Measurements from ENCODE around the gene SLCO4A1. TPM values are rescaled to one million over a fixed set of nuclear protein-coding genes. Genes with fewer than 3 reads are reported as not detected.

SLCO4A1 gene
- total and polyA plus RNA-seq, 2 experiments from 2014 or later: 0.22 to 0.43 TPM

- Histone ChIP-seq H3K9ac (no peak overlapping the region), H3K4me1 (ENCODE audit: insufficient read depth) (peaks cover 7% of the 10 kb centered on the region; the same call in 1 of the 2 replicates), H3K27me3 (replicated peaks; ENCODE audit: insufficient read depth) (no peaks in the 10 kb centered on the region), H3K27ac (0 out of 2 replicates have a peak overlapping the region, but pooled peaks have one; percentile 23), H3K4me2 (ENCODE audit: unreplicated experiment) (no peak overlapping the region), H3F3A (ENCODE audit: insufficient read depth) (no peaks in the 10 kb centered on the region), H3K36me3 (ENCODE audit: low read depth) (no peaks in the 10 kb centered on the region), H3K9me3 (ENCODE audit: low read depth) (no peaks in the 10 kb centered on the region), H2AFZ (no peak overlapping the region), H3K9me2 (ENCODE audit: insufficient read depth) (no peaks in the 10 kb centered on the region), H4K20me1 (ENCODE audit: insufficient read depth) (no peaks in the 10 kb centered on the region), H3K4me3 (no peak overlapping the region), H3K79me2 (ENCODE audit: insufficient read depth) (no peaks in the 10 kb centered on the region)
- peak; percentile 94 for DNase-seq
- no peak for TF ChIP-seq EZH2 (IDR thresholded peaks at IDR 0.05; ENCODE audit: insufficient read depth, poor library complexity, severe bottlenecking)
- TF ChIP-seq EZH2phosphoT487 (IDR thresholded peaks at IDR 0.05; ENCODE audit: insufficient read depth, low read depth): no peak
- in situ Hi-C loops (cut with MboI): no loop called here
- 0 to 16% methylated on average over 4 to 6 of the region's 6 CpGs for WGBS, 2 experiments (ENCODE audit: low coverage in 1 of 2, low lambda C conversion rate in 2 of 2, missing lambda C conversion rate in 2 of 2)
Measured at GRCh38 chr20:62662422-62662821, 20.1 kb downstream of the SLCO4A1 start.

GRCh38 chr20:62663145-62664018 is 21.1 kb downstream of the SLCO4A1 start:
- Histone ChIP-seq H3K9me2 (ENCODE audit: insufficient read depth) (no peaks in the 10 kb centered on the region), H3K79me2 (ENCODE audit: insufficient read depth) (no peaks in the 10 kb centered on the region), H3K4me3 (no peak overlapping the region), H3K9me3 (ENCODE audit: low read depth) (no peaks in the 10 kb centered on the region), H3K27me3 (replicated peaks; ENCODE audit: insufficient read depth) (no peaks in the 10 kb centered on the region), H3F3A (ENCODE audit: insufficient read depth) (no peaks in the 10 kb centered on the region), H3K27ac (no peak overlapping the region), H3K4me2 (ENCODE audit: unreplicated experiment) (no peak overlapping the region), H3K9ac (no peak overlapping the region), H3K36me3 (ENCODE audit: low read depth) (no peaks in the 10 kb centered on the region), H3K4me1 (ENCODE audit: insufficient read depth) (peaks cover 7% of the 10 kb centered on the region; the same call in 1 of the 2 replicates), H2AFZ (no peak overlapping the region), H4K20me1 (ENCODE audit: insufficient read depth) (no peaks in the 10 kb centered on the region)
- in situ Hi-C loops (cut with MboI): no loop called here
- 90 to 91% methylated on average over 24 of the region's 24 CpGs for WGBS, 2 experiments (ENCODE audit: low coverage in 1 of 2, low lambda C conversion rate in 2 of 2, missing lambda C conversion rate in 2 of 2)
- no peak for DNase-seq
- TF ChIP-seq EZH2 (IDR thresholded peaks at IDR 0.05; ENCODE audit: insufficient read depth, poor library complexity, severe bottlenecking): no peak
- no peak for TF ChIP-seq EZH2phosphoT487 (IDR thresholded peaks at IDR 0.05; ENCODE audit: insufficient read depth, low read depth)

GRCh38 chr20:62664019-62664971 is 22.0 kb downstream of the SLCO4A1 start:
- DNase-seq: no peak

GRCh38 chr20:62665153-62665754 is 23.0 kb downstream of the SLCO4A1 start:
- H3K9ac ChIP-seq: no peak overlapping the region
- no peak overlapping the region for H3K4me3 ChIP-seq
- H3K79me2 ChIP-seq (ENCODE audit: insufficient read depth): no peaks in the 10 kb centered on the region
- 74 to 86% methylated on average over 9 to 11 of the region's 12 CpGs for WGBS, 2 experiments (ENCODE audit: low coverage in 1 of 2, low lambda C conversion rate in 2 of 2, missing lambda C conversion rate in 2 of 2)
- no peak for DNase-seq
- no peak overlapping the region for H2AFZ ChIP-seq
- no peak for TF ChIP-seq EZH2 (IDR thresholded peaks at IDR 0.05; ENCODE audit: insufficient read depth, poor library complexity, severe bottlenecking)
- TF ChIP-seq EZH2phosphoT487 (IDR thresholded peaks at IDR 0.05; ENCODE audit: insufficient read depth, low read depth): no peak
- H3K27me3 ChIP-seq (replicated peaks; ENCODE audit: insufficient read depth): no peaks in the 10 kb centered on the region
- H3K36me3 ChIP-seq (ENCODE audit: low read depth): no peaks in the 10 kb centered on the region
- peaks cover 7% of the 10 kb centered on the region; the same call in 1 of the 2 replicates for H3K4me1 ChIP-seq (ENCODE audit: insufficient read depth)
- no peaks in the 10 kb centered on the region for H3K9me3 ChIP-seq (ENCODE audit: low read depth)
- H3F3A ChIP-seq (ENCODE audit: insufficient read depth): no peaks in the 10 kb centered on the region
- no peak overlapping the region for H3K27ac ChIP-seq
- in situ Hi-C loops (cut with MboI): no loop called here
- H3K9me2 ChIP-seq (ENCODE audit: insufficient read depth): no peaks in the 10 kb centered on the region
- no peaks in the 10 kb centered on the region for H4K20me1 ChIP-seq (ENCODE audit: insufficient read depth)
- no peak overlapping the region for H3K4me2 ChIP-seq (ENCODE audit: unreplicated experiment)

More at GRCh38 chr20:62664019-62664971, 22.0 kb downstream of the SLCO4A1 start:
- Histone ChIP-seq H3F3A (ENCODE audit: insufficient read depth) (no peaks in the 10 kb centered on the region), H3K4me1 (ENCODE audit: insufficient read depth) (peaks cover 7% of the 10 kb centered on the region; the same call in 1 of the 2 replicates), H3K27ac (no peak overlapping the region), H3K36me3 (ENCODE audit: low read depth) (no peaks in the 10 kb centered on the region), H2AFZ (no peak overlapping the region), H3K4me3 (no peak overlapping the region), H3K9me3 (ENCODE audit: low read depth) (no peaks in the 10 kb centered on the region), H3K9ac (no peak overlapping the region), H4K20me1 (ENCODE audit: insufficient read depth) (no peaks in the 10 kb centered on the region), H3K4me2 (ENCODE audit: unreplicated experiment) (no peak overlapping the region), H3K27me3 (replicated peaks; ENCODE audit: insufficient read depth) (no peaks in the 10 kb centered on the region), H3K79me2 (ENCODE audit: insufficient read depth) (no peaks in the 10 kb centered on the region), H3K9me2 (ENCODE audit: insufficient read depth) (no peaks in the 10 kb centered on the region)
- 90 to 92% methylated on average over 18 of the region's 18 CpGs for WGBS, 2 experiments (ENCODE audit: low coverage in 1 of 2, low lambda C conversion rate in 2 of 2, missing lambda C conversion rate in 2 of 2)
- TF ChIP-seq EZH2phosphoT487 (IDR thresholded peaks at IDR 0.05; ENCODE audit: insufficient read depth, low read depth) (no peak), EZH2 (IDR thresholded peaks at IDR 0.05; ENCODE audit: insufficient read depth, poor library complexity, severe bottlenecking) (no peak)
- in situ Hi-C loops (cut with MboI): no loop called here

All from GM23248 (cell line).